Caco-2 (cell line): ENCODE results near the gene LRP1B. TPM values are rescaled to one million over a fixed set of nuclear protein-coding genes. Genes with fewer than 3 reads are reported as not detected.

ENCODE experiments used
- BruUV-seq: library from RNA; stranded (reverse); fragments of 400-500 nt; replicated peaks from 2 replicates; lab custom pipeline; 2021; lab: Mats Ljungman, UMichigan
- CTCF ChIA-PET: fragments of 300-600 bp; sonication (Branson Sonifier 250); formaldehyde crosslinking; loops from one replicate; lab custom pipeline; 2022; ENCODE audit warnings: antibody characterized with exemption; lab: Charles Lee
- POLR2A ChIA-PET: fragments of 300-600 bp; sonication (Branson Sonifier 250); formaldehyde crosslinking; loops from one replicate; lab custom pipeline; 2022; ENCODE audit warnings: antibody characterized with exemption; lab: Charles Lee
- DNase-seq, 2 experiments: peaks; one replicate each; pipeline versions ENCODE4 v3.0.0 to v3.0.0-alpha.2; 2020 to 2022
- H3K27me3 ChIP-seq: replicated peaks from 2 replicates; pipeline ENCODE4 v1.6.0; 2011; ENCODE audit warnings: low read length; ENCODE audit not compliant: control insufficient read depth, insufficient read depth
- H3K36me3 ChIP-seq: 2 replicates; pipeline ENCODE4 v1.5.1; 2011; ENCODE audit warnings: low read length; ENCODE audit not compliant: control insufficient read depth, insufficient read depth
- H3K4me1 ChIP-seq: fragments of 250-450 bp; sonication (Bioruptor Pico); 2 replicates; pipeline ENCODE4 v1.5.1; 2020; ENCODE audit warnings: mild to moderate bottlenecking
- H3K4me3 ChIP-seq: 2 replicates; pipeline ENCODE4 v1.5.1; 2011; ENCODE audit warnings: low read depth, mild to moderate bottlenecking, control low read depth, low read length
- H3K9me3 ChIP-seq: fragments of 250-450 bp; sonication (Bioruptor Pico); 2 replicates; pipeline ENCODE4 v1.5.1; 2020; ENCODE audit warnings: mild to moderate bottlenecking, moderate library complexity
- H3K27ac Mint-ChIP-seq: one replicate; pipeline ENCODE4 v1.8.0; 2022; ENCODE audit warnings: mixed read lengths; ENCODE audit not compliant: unreplicated experiment
- H3K27me3 Mint-ChIP-seq: one replicate; pipeline ENCODE4 v1.8.0; 2022; ENCODE audit warnings: mixed read lengths; ENCODE audit not compliant: insufficient read depth, unreplicated experiment
- H3K36me3 Mint-ChIP-seq: one replicate; pipeline ENCODE4 v1.8.0; 2022; ENCODE audit warnings: mild to moderate bottlenecking, mixed read lengths; ENCODE audit not compliant: insufficient read depth, unreplicated experiment
- H3K4me1 Mint-ChIP-seq: one replicate; pipeline ENCODE4 v1.8.0; 2022; ENCODE audit warnings: low read depth, mixed read lengths; ENCODE audit not compliant: unreplicated experiment
- H3K4me3 Mint-ChIP-seq: one replicate; pipeline ENCODE4 v1.8.0; 2022; ENCODE audit warnings: mild to moderate bottlenecking, moderate library complexity, mixed read lengths; ENCODE audit not compliant: unreplicated experiment
- H3K9me3 Mint-ChIP-seq: one replicate; pipeline ENCODE4 v1.8.0; 2022; ENCODE audit warnings: mixed read lengths; ENCODE audit not compliant: unreplicated experiment
- intact Hi-C: fragments of 100-400 bp; cut with micrococcal nuclease; formaldehyde crosslinking; loops from one replicate; pipeline ENCODE4 v1.10.0; 2022; ENCODE audit not compliant: unreplicated experiment
- total RNA-seq: library from RNA; stranded (reverse); gene quantifications from 2 replicates; pipeline ENCODE4 v1.2.3, GENCODE V29; 2022
- TF ChIP-seq, protein P1 (sequence below), 2 experiments: fragments of 200-600 bp in 1 of 2; IDR thresholded peaks; 1 replicate in 1 of 2; 2 replicates in 1 of 2; pipeline versions ENCODE4 v1.5.1 to v1.8.0; 2011 to 2022; ENCODE audit warnings: antibody characterized with exemption in 1 of 2, control low read depth in 1 of 2, inconsistent platforms in 1 of 2, low read depth in 1 of 2, low read length in 1 of 2, mild to moderate bottlenecking in 1 of 2, moderate library complexity in 1 of 2; ENCODE audit not compliant: insufficient read depth in 1 of 2, severe bottlenecking in 1 of 2, unreplicated experiment in 1 of 2

The LRP1B gene
- total RNA-seq, 1 experiment from 2014 or later: not detected

DNA sequence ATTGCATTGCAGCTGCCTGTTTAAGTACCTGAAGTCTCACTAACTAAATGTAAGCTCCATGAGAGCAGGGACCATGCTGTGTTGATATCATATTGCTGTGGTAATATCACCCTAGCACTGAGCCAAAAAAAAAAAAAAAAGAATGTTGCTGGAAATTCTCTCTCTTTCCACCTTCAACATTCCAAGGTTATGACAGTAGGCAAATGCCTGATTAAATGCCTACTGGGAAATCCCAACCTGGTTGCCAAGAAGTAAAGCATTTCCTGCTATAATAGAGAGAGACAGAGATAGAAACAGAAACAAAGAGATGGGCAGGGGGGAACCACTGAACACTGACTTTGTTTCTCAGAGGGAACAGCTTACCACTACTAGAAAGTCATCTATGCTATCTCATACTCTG is 1604.2 kb downstream of the LRP1B start:
- BruUV-seq: no TSS peak
- POLR2A ChIA-PET: no interaction called here
- H3K4me3 Mint-ChIP-seq: no peak overlapping the region
- intact Hi-C loops: no loop called here
- H3K9me3 Mint-ChIP-seq: no peaks in the 10 kb centered on the region
- H3K36me3 Mint-ChIP-seq: no peaks in the 10 kb centered on the region
- Histone ChIP-seq H3K9me3 (no peaks in the 10 kb centered on the region), H3K4me3 (no peak overlapping the region), H3K27me3 (no peaks in the 10 kb centered on the region), H3K36me3 (no peaks in the 10 kb centered on the region), H3K4me1 (no peaks in the 10 kb centered on the region)
- no peak overlapping the region for H3K27ac Mint-ChIP-seq
- H3K4me1 Mint-ChIP-seq: no peaks in the 10 kb centered on the region
- DNase-seq: no peak
- CTCF ChIA-PET: no interaction called here
- H3K27me3 Mint-ChIP-seq: peaks cover 14% of the 10 kb centered on the region
- TF ChIP-seq, protein P1, sequence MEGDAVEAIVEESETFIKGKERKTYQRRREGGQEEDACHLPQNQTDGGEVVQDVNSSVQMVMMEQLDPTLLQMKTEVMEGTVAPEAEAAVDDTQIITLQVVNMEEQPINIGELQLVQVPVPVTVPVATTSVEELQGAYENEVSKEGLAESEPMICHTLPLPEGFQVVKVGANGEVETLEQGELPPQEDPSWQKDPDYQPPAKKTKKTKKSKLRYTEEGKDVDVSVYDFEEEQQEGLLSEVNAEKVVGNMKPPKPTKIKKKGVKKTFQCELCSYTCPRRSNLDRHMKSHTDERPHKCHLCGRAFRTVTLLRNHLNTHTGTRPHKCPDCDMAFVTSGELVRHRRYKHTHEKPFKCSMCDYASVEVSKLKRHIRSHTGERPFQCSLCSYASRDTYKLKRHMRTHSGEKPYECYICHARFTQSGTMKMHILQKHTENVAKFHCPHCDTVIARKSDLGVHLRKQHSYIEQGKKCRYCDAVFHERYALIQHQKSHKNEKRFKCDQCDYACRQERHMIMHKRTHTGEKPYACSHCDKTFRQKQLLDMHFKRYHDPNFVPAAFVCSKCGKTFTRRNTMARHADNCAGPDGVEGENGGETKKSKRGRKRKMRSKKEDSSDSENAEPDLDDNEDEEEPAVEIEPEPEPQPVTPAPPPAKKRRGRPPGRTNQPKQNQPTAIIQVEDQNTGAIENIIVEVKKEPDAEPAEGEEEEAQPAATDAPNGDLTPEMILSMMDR (IDR thresholded peaks at IDR 0.05; ENCODE audit: insufficient read depth in 1 of 2, low read depth in 1 of 2, low read length in 1 of 2, severe bottlenecking in 1 of 2, unreplicated experiment in 1 of 2): no peak

DNA sequence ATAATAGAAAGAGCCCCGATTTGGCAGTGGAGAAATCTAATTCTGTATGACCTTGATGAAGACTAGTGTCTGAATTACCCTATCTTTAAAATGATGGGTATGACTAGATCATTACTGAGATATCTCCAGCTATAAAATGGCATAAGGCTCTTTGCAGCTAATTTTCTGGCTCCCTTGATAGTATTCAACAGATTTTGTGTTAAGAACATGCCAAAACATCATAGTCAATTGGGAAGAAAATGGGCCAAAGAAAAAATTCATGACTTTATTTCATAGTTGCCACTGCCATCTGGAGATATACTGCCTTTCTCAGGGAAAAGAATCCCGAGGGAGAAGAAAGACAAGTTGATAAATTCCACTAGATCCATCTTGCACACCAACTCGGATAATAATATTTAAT is 1618.7 kb downstream of the LRP1B start:
- no peaks in the 10 kb centered on the region for H3K9me3 Mint-ChIP-seq
- Histone ChIP-seq H3K4me3 (no peak overlapping the region), H3K36me3 (no peaks in the 10 kb centered on the region), H3K9me3 (no peaks in the 10 kb centered on the region), H3K27me3 (no peaks in the 10 kb centered on the region), H3K4me1 (no peaks in the 10 kb centered on the region)
- CTCF ChIA-PET: no interaction called here
- no peaks in the 10 kb centered on the region for H3K36me3 Mint-ChIP-seq
- no TSS peak for BruUV-seq
- peaks cover 3% of the 10 kb centered on the region for H3K27me3 Mint-ChIP-seq
- no peak overlapping the region for H3K27ac Mint-ChIP-seq
- intact Hi-C loops: no loop called here
- H3K4me1 Mint-ChIP-seq: no peaks in the 10 kb centered on the region
- POLR2A ChIA-PET: no interaction called here
- no peak for DNase-seq
- TF ChIP-seq, protein P1 (IDR thresholded peaks at IDR 0.05; ENCODE audit: insufficient read depth in 1 of 2, low read depth in 1 of 2, low read length in 1 of 2, severe bottlenecking in 1 of 2, unreplicated experiment in 1 of 2): no peak
- no peak overlapping the region for H3K4me3 Mint-ChIP-seq

- Mint-ChIP-seq H3K4me3 (no peak overlapping the region), H3K9me3 (no peaks in the 10 kb centered on the region), H3K4me1 (no peaks in the 10 kb centered on the region), H3K27ac (no peak overlapping the region), H3K36me3 (no peaks in the 10 kb centered on the region), H3K27me3 (peaks cover 3% of the 10 kb centered on the region)
- Histone ChIP-seq H3K27me3 (no peaks in the 10 kb centered on the region), H3K9me3 (no peaks in the 10 kb centered on the region), H3K4me3 (no peak overlapping the region), H3K4me1 (no peaks in the 10 kb centered on the region), H3K36me3 (no peaks in the 10 kb centered on the region)
- TF ChIP-seq, protein P1 (IDR thresholded peaks at IDR 0.05; ENCODE audit: insufficient read depth in 1 of 2, low read depth in 1 of 2, low read length in 1 of 2, severe bottlenecking in 1 of 2, unreplicated experiment in 1 of 2): no peak
- POLR2A ChIA-PET: no interaction called here
- CTCF ChIA-PET: no interaction called here
- no TSS peak for BruUV-seq
- no peak for DNase-seq
- intact Hi-C loops: no loop called here
Observed at GRCh38 chr2:140509765-140510164, 1621.1 kb downstream of the LRP1B start.
